PC-3 (cell line): ENCODE measurements around the gene PIGP. TPM values are rescaled to one million over a fixed set of nuclear protein-coding genes. Genes with fewer than 3 reads are reported as not detected.

ENCODE experiments used
- ATAC-seq: fragments of 200-7000 bp; cut with Tn5 transposase; 2 replicates; pipeline ENCODE4 v1.9.1; 2020; ENCODE audit warnings: mild to moderate bottlenecking, moderate library complexity
- BruUV-seq: library from RNA; stranded (reverse); fragments of 400-500 nt; replicated peaks from 2 replicates; lab custom pipeline; 2021; lab: Mats Ljungman, UMichigan
- CTCF ChIA-PET: fragments of 300-600 bp; sonication (Branson Sonifier 250); formaldehyde crosslinking; loops from one replicate; lab custom pipeline; 2022; ENCODE audit warnings: antibody characterized with exemption; lab: Charles Lee
- POLR2A ChIA-PET: fragments of 300-600 bp; sonication (Branson Sonifier 250); formaldehyde crosslinking; loops from one replicate; lab custom pipeline; 2022; ENCODE audit warnings: antibody characterized with exemption; ENCODE audit not compliant: unreplicated experiment; lab: Charles Lee
- DNase-seq: peaks from one replicate; pipeline ENCODE4 v3.0.0-alpha.2; 2015
- H2AFZ ChIP-seq: fragments of 300-600 bp; sonication (generic); 2 replicates; pipeline ENCODE4 v1.6.0; 2016; ENCODE audit warnings: antibody characterized with exemption, low read length
- H3F3A ChIP-seq: fragments of 300-600 bp; sonication (generic); one replicate; pipeline ENCODE4 v1.6.0; 2017; ENCODE audit warnings: antibody characterized with exemption, low read length, control low read depth, mild to moderate bottlenecking; ENCODE audit not compliant: unreplicated experiment
- H3K27ac ChIP-seq: fragments of 300-600 bp; sonication (generic); 2 replicates; pipeline ENCODE4 v1.5.1; 2016; ENCODE audit warnings: mild to moderate bottlenecking, low read length
- H3K27me3 ChIP-seq: fragments of 300-600 bp; sonication (generic); 2 replicates; pipeline ENCODE4 v1.6.1; 2016; ENCODE audit warnings: low read length, mixed read lengths
- H3K36me3 ChIP-seq: fragments of 300-600 bp; sonication (generic); 2 replicates; pipeline ENCODE4 v1.6.1; 2016; ENCODE audit warnings: low read depth, mixed run types, low read length, mixed read lengths
- H3K4me1 ChIP-seq: fragments of 300-600 bp; sonication (generic); 2 replicates; pipeline ENCODE4 v1.5.1; 2016; ENCODE audit warnings: low read length; ENCODE audit not compliant: insufficient read depth
- H3K4me2 ChIP-seq: fragments of 300-600 bp; sonication (generic); 2 replicates; pipeline ENCODE4 v1.6.0; 2016; ENCODE audit warnings: low read length
- H3K4me3 ChIP-seq: fragments of 300-600 bp; sonication (generic); 2 replicates; pipeline ENCODE4 v1.5.1; 2016; ENCODE audit warnings: mild to moderate bottlenecking, low read length, mixed read lengths
- H3K79me2 ChIP-seq: fragments of 300-600 bp; sonication (generic); 2 replicates; pipeline ENCODE4 v1.6.1; 2017; ENCODE audit warnings: low read length, mixed read lengths
- H3K9ac ChIP-seq: fragments of 300-600 bp; sonication (generic); 2 replicates; pipeline ENCODE4 v1.6.0; 2016; ENCODE audit warnings: mild to moderate bottlenecking, low read length
- H3K9me2 ChIP-seq: fragments of 300-600 bp; sonication (generic); replicated peaks from 2 replicates; pipeline ENCODE4 v1.6.1; 2016; ENCODE audit warnings: mixed run types, low read length, mixed read lengths
- H3K9me3 ChIP-seq: fragments of 300-600 bp; sonication (generic); 2 replicates; pipeline ENCODE4 v1.6.1; 2016; ENCODE audit warnings: low read length, mixed read lengths
- H4K20me1 ChIP-seq: fragments of 300-600 bp; sonication (generic); 2 replicates; pipeline ENCODE4 v1.6.1; 2016; ENCODE audit warnings: low read length, mixed read lengths
- CTCF ChIP-seq: fragments of 300-600 bp; sonication (generic); conservative IDR thresholded peaks from 2 replicates; pipeline ENCODE4 v1.5.1; 2017; ENCODE audit warnings: antibody characterized with exemption, low read depth, mild to moderate bottlenecking, low read length
- EZH2 ChIP-seq: fragments of 300-600 bp; sonication (generic); IDR thresholded peaks from one replicate; pipeline ENCODE4 v1.6.1; 2017; ENCODE audit warnings: antibody characterized with exemption, mild to moderate bottlenecking, low read length; ENCODE audit not compliant: unreplicated experiment
- EZH2phosphoT487 ChIP-seq: fragments of 300-600 bp; sonication (generic); IDR thresholded peaks from 2 replicates; pipeline ENCODE4 v1.6.1; 2018; ENCODE audit warnings: mild to moderate bottlenecking, antibody characterized with exemption, low read length, borderline replicate concordance
- intact Hi-C: fragments of 100-400 bp; cut with micrococcal nuclease; formaldehyde crosslinking; loops from 2 replicates; pipeline ENCODE4 v1.9.0; 2023
- total RNA-seq: library from RNA; depleted of rRNA; stranded (reverse); fragments of >200 nt; gene quantifications from 2 replicates; pipeline ENCODE4 v1.2.3, GENCODE V29; 2014

The PIGP gene
- total RNA-seq, 1 experiment from 2014 or later: 20.1 TPM

GRCh38 chr21:37065561-37066177 is 7.2 kb downstream of the PIGP start:
- Histone ChIP-seq H3K4me1 (peaks cover 8% of the 10 kb centered on the region), H2AFZ (no peak overlapping the region), H3F3A (no peaks in the 10 kb centered on the region), H3K36me3 (peaks cover 9% of the 10 kb centered on the region; the same call in 1 of the 2 replicates), H4K20me1 (no peaks in the 10 kb centered on the region), H3K9me3 (no peaks in the 10 kb centered on the region), H3K27me3 (no peaks in the 10 kb centered on the region), H3K9ac (no peak overlapping the region), H3K9me2 (no peaks in the 10 kb centered on the region), H3K27ac (no peak overlapping the region), H3K4me3 (no peak overlapping the region), H3K79me2 (no peaks in the 10 kb centered on the region), H3K4me2 (no peak overlapping the region)
- TF ChIP-seq CTCF (no peak), EZH2phosphoT487 (no peak), EZH2 (no peak)
- intact Hi-C loops: no loop called here
- ATAC-seq: no peak
- DNase-seq: no peak
- POLR2A ChIA-PET: no interaction called here
- BruUV-seq: no TSS peak
- CTCF ChIA-PET: no interaction called here

DNA sequence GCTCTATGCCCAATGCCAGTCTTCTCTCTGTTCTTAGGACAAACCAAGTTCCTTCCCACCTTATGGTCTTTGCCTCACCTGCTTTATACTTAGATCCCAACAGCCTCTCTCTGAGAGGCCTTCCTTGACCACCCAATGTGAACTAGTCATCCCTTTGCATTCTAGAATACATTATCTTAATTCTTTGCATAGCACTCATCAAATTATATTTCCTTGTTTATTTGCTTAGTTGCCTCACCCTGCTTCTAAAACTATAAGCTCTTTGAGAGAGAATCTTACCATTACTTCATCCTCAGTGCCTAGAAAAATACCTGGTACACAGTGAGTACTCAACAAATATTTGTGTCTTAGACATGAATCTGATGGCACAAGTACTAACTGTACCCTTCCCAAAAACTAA is 8.0 kb downstream of the PIGP start:
- no peak overlapping the region for H3K9ac ChIP-seq
- H3K27me3 ChIP-seq: no peaks in the 10 kb centered on the region
- intact Hi-C loops: no loop called here
- no peak overlapping the region for H2AFZ ChIP-seq
- no peak overlapping the region for H3K4me2 ChIP-seq
- H3F3A ChIP-seq: no peaks in the 10 kb centered on the region
- H4K20me1 ChIP-seq: no peaks in the 10 kb centered on the region
- no peaks in the 10 kb centered on the region for H3K9me3 ChIP-seq
- H3K4me3 ChIP-seq: no peak overlapping the region
- BruUV-seq: no TSS peak
- H3K4me1 ChIP-seq: peaks cover 15% of the 10 kb centered on the region
- H3K79me2 ChIP-seq: no peaks in the 10 kb centered on the region
- DNase-seq (no peak), ATAC-seq (no peak)
- TF ChIP-seq EZH2phosphoT487 (no peak), CTCF (no peak), EZH2 (no peak)
- CTCF ChIA-PET: no interaction called here
- peaks cover 9% of the 10 kb centered on the region; the same call in 1 of the 2 replicates for H3K36me3 ChIP-seq
- POLR2A ChIA-PET: no interaction called here
- no peak overlapping the region for H3K27ac ChIP-seq
- no peaks in the 10 kb centered on the region for H3K9me2 ChIP-seq

DNA sequence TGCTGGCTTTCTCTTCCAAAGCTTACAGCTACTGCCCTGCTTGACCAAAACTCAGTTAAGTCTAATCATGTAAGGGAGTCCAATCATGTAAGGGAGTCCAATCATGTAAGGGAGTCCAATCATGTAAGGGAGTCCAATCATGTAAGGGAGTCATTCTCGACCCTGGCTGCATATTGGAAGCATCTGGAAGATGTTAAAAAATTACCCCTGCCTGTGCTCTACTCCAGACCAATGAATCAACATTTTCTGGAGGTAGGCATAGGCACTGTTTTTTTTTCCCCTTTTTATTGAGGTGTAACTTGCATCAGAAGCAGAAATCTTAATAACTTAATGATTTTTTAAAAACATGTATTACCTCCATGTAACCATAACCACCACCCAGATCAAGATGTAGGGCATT is 9.4 kb downstream of the PIGP start:
- no peaks in the 10 kb centered on the region for H4K20me1 ChIP-seq
- no peak overlapping the region for H3K27ac ChIP-seq
- DNase-seq: no peak
- no peak overlapping the region for H3K4me3 ChIP-seq
- H3K9me3 ChIP-seq: no peaks in the 10 kb centered on the region
- H3K27me3 ChIP-seq: no peaks in the 10 kb centered on the region
- ChIA-PET POLR2A (no interaction called here), CTCF (no interaction called here)
- H3F3A ChIP-seq: no peaks in the 10 kb centered on the region
- no peaks in the 10 kb centered on the region for H3K9me2 ChIP-seq
- H3K79me2 ChIP-seq: no peaks in the 10 kb centered on the region
- no peak for TF ChIP-seq EZH2
- no peak overlapping the region for H3K4me2 ChIP-seq
- H3K4me1 ChIP-seq: peaks cover 16% of the 10 kb centered on the region
- no TSS peak for BruUV-seq
- H3K9ac ChIP-seq: no peak overlapping the region
- no peak for ATAC-seq
- intact Hi-C loops: no loop called here
- H2AFZ ChIP-seq: no peak overlapping the region
- H3K36me3 ChIP-seq: peaks cover 9% of the 10 kb centered on the region; the same call in 1 of the 2 replicates
